MM.1S (cell line): Measurements from ENCODE around the gene SHC4.

ENCODE experiments used
- DNase-seq: peaks from one replicate; pipeline ENCODE4 v3.0.0-alpha.2; 2015
- H2AFZ ChIP-seq: fragments of 300-600 bp; sonication (generic); 2 replicates; pipeline ENCODE4 v1.6.0; 2016; ENCODE audit warnings: antibody characterized with exemption, low read length
- H3F3A ChIP-seq: fragments of 300-600 bp; sonication (generic); 2 replicates; pipeline ENCODE4 v1.6.1; 2016; ENCODE audit warnings: mild to moderate bottlenecking, antibody characterized with exemption, low read length, moderate library complexity, mixed read lengths; ENCODE audit not compliant: insufficient read depth
- H3K27ac ChIP-seq: fragments of 300-600 bp; sonication (generic); 2 replicates; pipeline ENCODE4 v1.5.1; 2016; ENCODE audit warnings: mild to moderate bottlenecking, low read length
- H3K27me3 ChIP-seq: fragments of 300-600 bp; sonication (generic); replicated peaks from 2 replicates; pipeline ENCODE4 v1.6.0; 2016; ENCODE audit warnings: low read length; ENCODE audit not compliant: insufficient read depth
- H3K36me3 ChIP-seq: fragments of 300-600 bp; sonication (generic); replicated peaks from 2 replicates; pipeline ENCODE4 v1.6.1; 2016; ENCODE audit warnings: mild to moderate bottlenecking, low read length, mixed read lengths; ENCODE audit not compliant: insufficient read depth
- H3K4me1 ChIP-seq: fragments of 300-600 bp; sonication (generic); 2 replicates; pipeline ENCODE4 v1.6.1; 2016; ENCODE audit warnings: low read length, mixed read lengths
- H3K4me2 ChIP-seq: fragments of 300-600 bp; sonication (generic); 2 replicates; pipeline ENCODE4 v1.6.0; 2016; ENCODE audit warnings: low read depth, low read length
- H3K4me3 ChIP-seq: fragments of 300-600 bp; sonication (generic); 2 replicates; pipeline ENCODE4 v1.5.1; 2016; ENCODE audit warnings: low read length, mixed read lengths
- H3K79me2 ChIP-seq: fragments of 300-600 bp; sonication (generic); 2 replicates; pipeline ENCODE4 v1.6.1; 2016; ENCODE audit warnings: mixed run types, low read length, mixed read lengths
- H3K9ac ChIP-seq: fragments of 300-600 bp; sonication (generic); 2 replicates; pipeline ENCODE4 v1.6.1; 2016; ENCODE audit warnings: low read length, mixed read lengths
- H3K9me2 ChIP-seq: fragments of 300-600 bp; sonication (generic); replicated peaks from 2 replicates; pipeline ENCODE4 v1.6.1; 2016; ENCODE audit warnings: mild to moderate bottlenecking, low read length, mixed read lengths; ENCODE audit not compliant: insufficient read depth
- H3K9me3 ChIP-seq: fragments of 300-600 bp; sonication (generic); replicated peaks from 2 replicates; pipeline ENCODE4 v1.6.1; 2016; ENCODE audit warnings: mild to moderate bottlenecking, low read length, mixed read lengths; ENCODE audit not compliant: insufficient read depth
- H4K20me1 ChIP-seq: fragments of 300-600 bp; sonication (generic); 2 replicates; pipeline ENCODE4 v1.6.1; 2016; ENCODE audit warnings: mild to moderate bottlenecking, low read length, moderate library complexity, mixed read lengths; ENCODE audit not compliant: insufficient read depth
- CTCF ChIP-seq: fragments of 300-600 bp; sonication (generic); IDR thresholded peaks from 2 replicates; pipeline ENCODE4 v1.5.1; 2016; ENCODE audit warnings: antibody characterized with exemption, low read length, mixed read lengths
- EZH2 ChIP-seq: fragments of 300-600 bp; sonication (generic); optimal IDR thresholded peaks from 2 replicates; pipeline ENCODE3; 2017; ENCODE audit warnings: low read depth, mild to moderate bottlenecking, antibody characterized with exemption, low read length, mixed read lengths
- EZH2phosphoT487 ChIP-seq: fragments of 300-600 bp; sonication (generic); IDR thresholded peaks from 2 replicates; pipeline ENCODE4 v1.6.1; 2018; ENCODE audit warnings: antibody characterized with exemption, low read length

The SHC4 gene

GRCh38 chr15:48940508-48940907, 23.2 kb downstream of the SHC4 start:
- TF ChIP-seq CTCF (no peak), EZH2 (no peak), EZH2phosphoT487 (no peak)
- Histone ChIP-seq H2AFZ (no peak overlapping the region), H3F3A (no peaks in the 10 kb centered on the region), H4K20me1 (no peaks in the 10 kb centered on the region), H3K9ac (no peak overlapping the region), H3K9me2 (no peaks in the 10 kb centered on the region), H3K36me3 (no peaks in the 10 kb centered on the region), H3K4me3 (no peak overlapping the region), H3K79me2 (no peaks in the 10 kb centered on the region), H3K9me3 (no peaks in the 10 kb centered on the region), H3K4me1 (no peaks in the 10 kb centered on the region), H3K4me2 (no peak overlapping the region), H3K27me3 (no peaks in the 10 kb centered on the region), H3K27ac (no peak overlapping the region)
- DNase-seq, result no peak

GRCh38 chr15:48939648-48940047, 24.1 kb downstream of the SHC4 start:
- Histone ChIP-seq H3K27ac (no peak overlapping the region), H3K4me2 (no peak overlapping the region), H3K36me3 (no peaks in the 10 kb centered on the region), H2AFZ (no peak overlapping the region), H3K4me3 (no peak overlapping the region), H3F3A (no peaks in the 10 kb centered on the region), H4K20me1 (no peaks in the 10 kb centered on the region), H3K4me1 (no peaks in the 10 kb centered on the region), H3K9me3 (no peaks in the 10 kb centered on the region), H3K9me2 (no peaks in the 10 kb centered on the region), H3K9ac (no peak overlapping the region), H3K27me3 (no peaks in the 10 kb centered on the region), H3K79me2 (no peaks in the 10 kb centered on the region)
- no peak for TF ChIP-seq EZH2
- no peak for TF ChIP-seq EZH2phosphoT487
- no peak for TF ChIP-seq CTCF
- DNase-seq, result no peak

- Histone ChIP-seq H3K9ac (no peak overlapping the region), H4K20me1 (no peaks in the 10 kb centered on the region), H3K27ac (no peak overlapping the region), H3K9me3 (no peaks in the 10 kb centered on the region), H3K4me2 (no peak overlapping the region), H2AFZ (no peak overlapping the region), H3F3A (no peaks in the 10 kb centered on the region), H3K4me3 (no peak overlapping the region), H3K27me3 (no peaks in the 10 kb centered on the region), H3K79me2 (no peaks in the 10 kb centered on the region), H3K4me1 (no peaks in the 10 kb centered on the region), H3K9me2 (no peaks in the 10 kb centered on the region), H3K36me3 (no peaks in the 10 kb centered on the region)
- TF ChIP-seq EZH2phosphoT487 (no peak), CTCF (no peak)
- no peak for DNase-seq
Measured at GRCh38 chr15:48937886-48938285, 25.8 kb downstream of the SHC4 start.
